HFF-Myc (cell line): Measurements from ENCODE around the gene SNX9.

Source experiments
- DNase-seq: peaks from one replicate; pipeline ENCODE4 v3.0.0-alpha.2; 2011; ENCODE audit warnings: low read depth; ENCODE audit errors: extremely low read depth
- H3K4me3 ChIP-seq: replicated peaks from 2 replicates; pipeline ENCODE4 v1.5.1; 2011; ENCODE audit warnings: low read depth, mild to moderate bottlenecking, control low read depth, low read length
- CTCF ChIP-seq: IDR thresholded peaks from 2 replicates; pipeline ENCODE4 v1.5.1; 2012; ENCODE audit warnings: mild to moderate bottlenecking, low read depth, low read length, control low read depth; ENCODE audit errors: missing control alignments

The SNX9 gene

GRCh38 chr6:157953580-157954091, 130.6 kb downstream of the SNX9 start:
- DNase-seq: no peak
- no peak for TF ChIP-seq CTCF
- H3K4me3 ChIP-seq: no peak overlapping the region

GRCh38 chr6:157954150-157955117, 131.4 kb downstream of the SNX9 start:
- no peak overlapping the region for H3K4me3 ChIP-seq
- TF ChIP-seq CTCF: no peak
- no peak for DNase-seq

- H3K4me3 ChIP-seq: no peak overlapping the region
- DNase-seq: no peak
- TF ChIP-seq CTCF: no peak
These were observed 132.6 kb downstream of the SNX9 start for GRCh38 chr6:157955675-157956074.

- no peak overlapping the region for H3K4me3 ChIP-seq
- no peak for TF ChIP-seq CTCF
- DNase-seq: no peak
These were observed 133.2 kb downstream of the SNX9 start for GRCh38 chr6:157956171-157956730.

GRCh38 chr6:157959451-157960227, 136.6 kb downstream of the SNX9 start:
- no peak for TF ChIP-seq CTCF
- no peak for DNase-seq
- H3K4me3 ChIP-seq: no peak overlapping the region

GRCh38 chr6:157961153-157961831, 138.2 kb downstream of the SNX9 start:
- DNase-seq: no peak
- no peak for TF ChIP-seq CTCF
- H3K4me3 ChIP-seq: no peak overlapping the region
